GM21528 (cell line): ENCODE results near the gene PACRG.

Experiments
- ATAC-seq: cut with Tn5 transposase; IDR thresholded peaks from one replicate; pipeline ENCODE4 v1.9.1; 2021; ENCODE audit warnings: mild to moderate bottlenecking, moderate library complexity; ENCODE audit not compliant: unreplicated experiment, low FRiP score

The PACRG gene

GRCh38 chr6:162921510-162922040, 193.8 kb downstream of the PACRG start:
- ATAC-seq = no peak

GRCh38 chr6:162922563-162923166, 194.9 kb downstream of the PACRG start:
- no peak for ATAC-seq

GRCh38 chr6:162934844-162935243, 207.1 kb downstream of the PACRG start:
- no peak for ATAC-seq

GRCh38 chr6:162940426-162940825, 212.7 kb downstream of the PACRG start:
- ATAC-seq = no peak

- no peak for ATAC-seq
Measured at GRCh38 chr6:162941128-162941527, 213.4 kb downstream of the PACRG start.

GRCh38 chr6:162942866-162943265, 215.1 kb downstream of the PACRG start:
- ATAC-seq = no peak

GRCh38 chr6:162943369-162943768, 215.6 kb downstream of the PACRG start:
- ATAC-seq = no peak

- no peak for ATAC-seq
Measured at GRCh38 chr6:162951164-162951743, 223.5 kb downstream of the PACRG start.

- no peak for ATAC-seq
Measured at GRCh38 chr6:162952423-162952822, 224.6 kb downstream of the PACRG start.

GRCh38 chr6:162957062-162957461, 229.3 kb downstream of the PACRG start:
- ATAC-seq = no peak

- no peak for ATAC-seq
Measured at GRCh38 chr6:162960679-162961457, 233.1 kb downstream of the PACRG start.

GRCh38 chr6:162962093-162962492, 234.3 kb downstream of the PACRG start:
- no peak for ATAC-seq

- no peak for ATAC-seq
Measured at GRCh38 chr6:162963861-162964260, 236.1 kb downstream of the PACRG start.

GRCh38 chr6:162964488-162965140, 236.8 kb downstream of the PACRG start:
- no peak for ATAC-seq

- no peak for ATAC-seq
Measured at GRCh38 chr6:162965366-162965765, 237.6 kb downstream of the PACRG start.

GRCh38 chr6:162970246-162970645, 242.5 kb downstream of the PACRG start:
- no peak for ATAC-seq

- no peak for ATAC-seq
Measured at GRCh38 chr6:162971356-162971755, 243.6 kb downstream of the PACRG start.

- ATAC-seq = no peak
Measured at GRCh38 chr6:162973151-162973872, 245.5 kb downstream of the PACRG start.

- ATAC-seq = no peak
Measured at GRCh38 chr6:162973980-162974379, 246.2 kb downstream of the PACRG start.

GRCh38 chr6:162974685-162975084, 246.9 kb downstream of the PACRG start:
- no peak for ATAC-seq
